CD4-positive, alpha-beta T cell treated with Interleukin-10 for 1 hour (primary cell): ENCODE results near the gene MTUS2.

Source experiments
- DNase-seq: peaks from one replicate; pipeline ENCODE4 v3.0.0-alpha.2; 2020

MTUS2 gene

DNA sequence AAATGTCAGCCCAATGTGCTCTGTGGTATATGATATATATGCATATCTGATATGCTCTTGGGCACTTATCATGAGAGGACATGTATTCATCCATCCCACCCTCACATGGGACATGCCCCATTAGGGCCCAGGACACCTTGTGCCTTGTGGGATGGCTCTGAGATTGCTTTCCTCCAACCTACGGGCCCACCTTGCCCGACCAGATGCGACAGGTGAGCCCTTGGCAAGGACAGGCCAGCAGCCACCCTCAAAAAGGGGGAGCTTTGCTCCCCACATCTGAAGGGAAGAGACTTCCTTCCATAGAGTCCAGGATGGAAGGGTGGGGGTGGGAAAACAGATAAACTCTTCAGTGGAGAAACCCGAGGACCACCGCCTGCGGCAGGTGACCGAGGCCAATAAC is 716.7 kb downstream of the MTUS2 start:
- DNase-seq: no peak

DNA sequence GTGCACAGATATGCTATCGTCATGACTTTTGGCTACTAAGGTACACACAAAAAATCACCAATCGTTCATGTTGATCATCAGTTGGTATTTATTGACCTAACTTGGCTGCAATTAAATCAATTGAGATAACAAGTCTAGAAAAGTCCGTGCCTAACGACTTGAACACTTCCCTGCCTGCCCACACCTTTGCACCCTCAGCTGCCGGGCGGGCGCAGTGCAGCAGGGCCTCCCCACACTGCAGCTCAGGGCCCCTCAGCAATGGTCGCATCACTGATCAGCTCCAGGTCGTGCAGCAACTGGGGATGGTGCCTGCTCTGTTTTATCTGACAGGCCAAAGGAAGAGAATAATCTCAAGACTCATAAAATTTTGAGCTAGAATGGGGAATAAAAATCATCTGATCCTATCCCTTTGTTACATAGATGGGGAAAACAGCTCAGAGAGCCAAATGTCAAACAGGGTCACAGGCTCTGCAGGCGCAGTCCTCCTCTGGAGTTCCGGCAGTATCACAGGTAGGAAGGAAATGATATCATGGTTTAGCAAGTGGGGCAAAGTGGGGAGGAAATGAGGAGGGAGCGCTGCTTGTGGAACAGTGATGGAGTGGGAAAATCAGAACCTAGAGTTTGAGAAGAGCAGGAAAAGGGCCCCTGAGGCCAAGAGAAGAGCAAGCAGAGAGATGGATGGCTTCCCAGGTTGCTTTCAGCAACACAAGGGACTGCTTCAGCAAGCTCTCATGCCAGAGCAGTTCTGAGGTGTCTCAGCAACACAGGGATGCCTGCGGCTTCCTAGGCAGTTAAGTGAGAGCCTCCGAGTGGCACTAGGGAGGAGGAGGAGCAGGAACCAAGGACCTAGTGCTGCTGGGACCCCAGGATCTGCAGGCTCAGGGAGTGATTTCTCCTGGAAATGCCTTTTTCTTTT is 717.9 kb downstream of the MTUS2 start:
- no peak for DNase-seq

DNA sequence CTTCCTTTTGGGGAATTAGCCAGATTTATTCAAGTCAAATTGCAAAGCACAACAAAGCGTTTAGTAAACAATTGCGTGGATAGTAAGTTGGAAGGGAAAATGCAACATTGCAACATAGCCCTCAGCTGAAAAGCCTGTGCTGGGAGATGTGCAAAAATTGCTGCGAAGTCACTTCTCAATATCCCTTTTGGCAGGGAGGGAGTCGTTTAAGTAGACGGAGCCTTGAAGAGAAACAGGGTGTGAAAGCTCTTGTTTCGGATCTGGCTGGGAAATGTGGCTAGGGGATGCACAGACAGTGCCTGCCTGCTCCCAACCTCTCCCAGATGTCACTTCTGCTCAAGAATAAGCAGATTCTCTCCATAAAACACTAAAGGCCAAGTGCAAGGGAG is 718.5 kb downstream of the MTUS2 start:
- DNase-seq: no peak

DNA sequence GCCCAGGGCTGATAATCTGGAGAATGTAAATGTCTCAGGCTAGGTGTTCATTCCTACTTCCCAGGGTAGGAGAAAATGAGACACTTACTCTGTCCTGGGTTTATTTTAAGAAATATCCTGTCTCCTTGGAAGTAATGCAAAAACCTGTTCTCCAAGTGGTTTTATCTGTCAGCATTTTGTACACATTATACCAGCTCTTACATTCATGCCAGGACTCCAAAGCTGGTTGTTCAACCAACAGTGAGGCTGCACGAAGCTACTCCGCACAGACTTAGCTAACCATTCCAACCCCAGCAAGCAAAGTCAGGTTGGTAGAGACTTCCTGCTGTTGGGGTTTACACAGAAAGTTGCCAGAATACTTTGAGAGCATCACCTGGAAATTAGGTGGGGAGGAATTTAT is 719.7 kb downstream of the MTUS2 start:
- DNase-seq: no peak

- no peak for DNase-seq
Observed at GRCh38 chr13:29540334-29540733, 720.2 kb downstream of the MTUS2 start.

GRCh38 chr13:29540799-29541198 is 720.7 kb downstream of the MTUS2 start:
- DNase-seq: no peak

GRCh38 chr13:29541400-29541799 is 721.3 kb downstream of the MTUS2 start:
- DNase-seq: no peak

DNA sequence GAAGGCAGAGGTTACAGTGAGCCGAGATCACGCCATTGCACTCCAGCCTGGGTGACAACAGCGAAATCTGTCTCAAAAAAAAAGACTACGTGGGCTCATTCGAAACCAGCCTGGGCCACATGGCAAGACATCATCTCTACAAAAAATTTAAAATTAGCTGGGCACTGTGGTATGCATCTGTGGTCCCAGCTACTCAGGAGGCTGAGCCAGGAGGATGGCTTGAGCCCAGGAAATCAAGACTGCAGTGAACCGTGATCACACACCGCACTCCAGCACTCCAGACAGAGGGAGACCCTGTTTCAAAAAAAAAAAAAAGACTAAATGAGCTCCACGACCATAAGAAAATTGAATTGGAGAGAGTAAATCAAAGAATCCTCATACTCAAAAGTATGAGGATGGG is 722.2 kb downstream of the MTUS2 start:
- DNase-seq: no peak

- DNase-seq: no peak
Observed at GRCh38 chr13:29543230-29544215, 723.4 kb downstream of the MTUS2 start.

- DNase-seq: no peak
Observed at GRCh38 chr13:29545988-29546387, 725.8 kb downstream of the MTUS2 start.

- DNase-seq: no peak
Observed at GRCh38 chr13:29546662-29547061, 726.5 kb downstream of the MTUS2 start.

- no peak for DNase-seq
Observed at GRCh38 chr13:29547153-29547552, 727.0 kb downstream of the MTUS2 start.

- DNase-seq: no peak
Observed at GRCh38 chr13:29548722-29549121, 728.6 kb downstream of the MTUS2 start.

DNA sequence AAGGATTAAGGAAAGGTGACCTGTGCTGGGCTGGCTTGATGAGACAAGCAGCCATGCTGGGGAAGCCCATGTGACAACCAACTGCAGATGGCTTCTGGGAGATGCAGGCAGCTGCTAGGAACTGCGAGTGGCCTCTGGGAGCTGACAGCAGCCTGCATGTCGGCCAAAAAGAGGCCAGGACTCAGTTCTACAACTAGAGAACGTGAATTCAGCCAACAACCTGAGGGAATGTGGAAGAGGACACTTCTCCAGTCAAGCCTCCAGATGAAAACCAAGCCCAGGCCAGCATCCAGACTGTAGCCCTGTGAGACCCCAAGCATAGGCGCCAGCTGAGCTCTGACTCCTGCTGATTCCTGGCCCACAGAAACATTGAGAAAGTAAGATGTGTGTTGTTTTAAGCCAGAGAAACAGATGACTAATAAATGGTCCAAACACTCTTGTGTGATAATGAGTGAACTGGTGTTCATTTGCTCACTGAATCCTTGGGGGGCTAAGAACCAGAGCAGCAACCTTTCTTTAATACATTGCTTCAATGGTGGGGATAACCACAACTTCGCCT is 730.4 kb downstream of the MTUS2 start:
- DNase-seq: no peak

DNA sequence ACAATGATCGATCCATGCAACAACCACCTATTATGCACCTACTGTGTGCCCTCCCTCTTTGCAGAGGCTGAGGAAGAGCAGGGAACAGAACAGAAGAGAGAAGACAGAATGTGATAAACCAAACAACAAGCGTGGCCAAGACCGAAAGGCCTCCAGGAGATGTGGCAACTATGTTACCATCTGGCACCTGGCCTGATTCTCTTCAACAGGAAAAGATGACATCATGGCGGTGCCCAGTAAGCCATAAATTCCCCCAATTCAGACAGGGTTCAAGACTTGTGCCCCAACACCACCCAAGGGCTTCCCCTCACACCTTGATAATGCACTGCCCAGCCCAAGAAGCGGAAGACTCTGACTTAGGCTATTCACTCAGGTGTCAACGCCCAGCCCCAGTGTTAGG is 731.1 kb downstream of the MTUS2 start:
- no peak for DNase-seq
